Measurements from ENCODE around the gene SFT2D3. TPM values are rescaled to one million over a fixed set of nuclear protein-coding genes. Genes with fewer than 3 reads are reported as not detected.

The SFT2D3 gene, protein sequence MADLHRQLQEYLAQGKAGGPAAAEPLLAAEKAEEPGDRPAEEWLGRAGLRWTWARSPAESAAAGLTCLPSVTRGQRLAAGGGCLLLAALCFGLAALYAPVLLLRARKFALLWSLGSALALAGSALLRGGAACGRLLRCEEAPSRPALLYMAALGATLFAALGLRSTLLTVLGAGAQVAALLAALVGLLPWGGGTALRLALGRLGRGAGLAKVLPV
- total RNA-seq = 5.7 and 5.8 TPM in 2 replicates

DNA sequence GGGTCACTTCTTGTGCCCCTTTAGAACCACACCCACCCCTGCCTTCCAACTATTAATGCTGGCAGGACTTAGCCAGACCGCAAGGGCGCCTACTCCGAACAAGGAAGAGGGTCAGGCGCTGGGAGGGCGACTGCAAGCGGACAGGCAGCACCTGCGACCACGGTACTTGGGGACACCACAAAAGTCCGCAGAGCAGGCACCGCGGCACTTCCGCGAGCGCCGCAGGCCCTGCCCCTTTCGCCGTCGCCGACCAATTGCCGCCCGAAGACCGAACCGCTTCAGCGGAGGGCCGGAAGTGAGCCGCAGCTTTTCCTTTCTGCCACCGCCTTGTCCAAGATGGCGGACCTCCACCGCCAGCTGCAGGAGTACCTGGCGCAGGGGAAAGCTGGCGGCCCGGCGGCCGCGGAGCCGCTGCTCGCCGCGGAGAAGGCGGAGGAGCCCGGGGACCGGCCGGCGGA is at the start of gene SFT2D3:
Gene SFT2D3 (plus strand): TSS at position 305 of the 458 bp plus-strand sequence. CDS start 32 bp downstream, at position 337.
- intact Hi-C loops (cut with micrococcal nuclease) = loop anchor here (1.0 to 10.0 kb wide), 10 partner anchors 54 to 1044 kb away; partner anchors contain the start of genes ERCC3, GPR17, GYPC and IWS1

DNA sequence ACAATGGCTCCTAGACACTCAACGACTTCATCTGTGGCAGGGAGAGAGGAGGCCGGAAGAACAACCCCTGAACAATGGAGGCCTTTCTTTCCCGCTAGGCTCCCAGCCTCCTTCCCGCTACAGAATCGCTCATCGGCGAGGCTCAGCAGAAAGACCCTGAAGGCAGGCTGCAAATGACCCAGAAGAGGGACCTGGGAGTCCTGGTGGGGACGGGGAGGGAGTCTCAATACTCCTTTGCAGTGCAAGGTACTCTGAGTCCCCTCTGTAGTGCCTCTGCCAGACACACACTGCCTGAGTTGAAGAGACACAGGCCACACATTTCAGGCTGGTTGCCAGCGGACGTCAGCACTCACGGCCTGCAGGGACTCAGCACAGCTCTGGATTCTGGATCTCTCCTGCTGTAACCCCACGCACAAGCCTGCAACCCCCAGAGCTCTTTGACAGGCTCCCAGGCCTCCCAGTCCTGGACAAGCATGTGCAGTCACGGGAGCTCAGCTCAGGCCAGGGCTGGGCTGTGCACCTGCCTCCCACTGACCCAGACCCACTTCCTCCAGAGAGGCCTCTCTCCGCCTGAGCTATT is 49.2 kb upstream of the SFT2D3 start:
- intact Hi-C loops (cut with micrococcal nuclease) = no loop called here

DNA sequence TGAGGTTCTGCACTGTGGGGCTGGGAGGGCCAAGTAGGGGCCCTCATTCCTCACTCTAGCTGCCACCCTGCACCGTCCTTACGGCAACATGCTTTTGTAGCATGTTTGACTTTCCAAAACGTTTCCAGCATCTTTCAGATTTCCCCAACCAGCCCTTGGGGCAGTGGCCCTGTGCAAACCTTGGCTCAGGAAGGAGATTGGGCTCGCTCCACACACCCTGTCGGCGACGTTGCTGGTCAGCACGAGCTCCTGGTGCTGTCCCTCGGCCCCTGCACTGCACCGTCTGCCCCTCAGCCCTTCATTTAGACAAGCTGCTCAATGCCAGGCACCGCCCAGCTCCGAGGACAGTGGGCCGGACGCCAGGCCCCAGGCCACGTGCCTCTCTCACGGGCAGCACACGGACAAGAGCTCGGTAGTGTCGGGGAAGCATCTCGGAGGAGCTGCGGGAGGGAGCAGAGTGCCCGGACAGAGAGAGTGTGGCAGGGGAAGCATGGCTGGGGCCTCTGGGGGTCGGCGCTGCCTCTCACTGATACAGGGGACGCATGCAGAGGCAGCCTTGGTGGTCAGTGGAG is 48.4 kb upstream of the SFT2D3 start:
- intact Hi-C loops (cut with micrococcal nuclease) = no loop called here

DNA sequence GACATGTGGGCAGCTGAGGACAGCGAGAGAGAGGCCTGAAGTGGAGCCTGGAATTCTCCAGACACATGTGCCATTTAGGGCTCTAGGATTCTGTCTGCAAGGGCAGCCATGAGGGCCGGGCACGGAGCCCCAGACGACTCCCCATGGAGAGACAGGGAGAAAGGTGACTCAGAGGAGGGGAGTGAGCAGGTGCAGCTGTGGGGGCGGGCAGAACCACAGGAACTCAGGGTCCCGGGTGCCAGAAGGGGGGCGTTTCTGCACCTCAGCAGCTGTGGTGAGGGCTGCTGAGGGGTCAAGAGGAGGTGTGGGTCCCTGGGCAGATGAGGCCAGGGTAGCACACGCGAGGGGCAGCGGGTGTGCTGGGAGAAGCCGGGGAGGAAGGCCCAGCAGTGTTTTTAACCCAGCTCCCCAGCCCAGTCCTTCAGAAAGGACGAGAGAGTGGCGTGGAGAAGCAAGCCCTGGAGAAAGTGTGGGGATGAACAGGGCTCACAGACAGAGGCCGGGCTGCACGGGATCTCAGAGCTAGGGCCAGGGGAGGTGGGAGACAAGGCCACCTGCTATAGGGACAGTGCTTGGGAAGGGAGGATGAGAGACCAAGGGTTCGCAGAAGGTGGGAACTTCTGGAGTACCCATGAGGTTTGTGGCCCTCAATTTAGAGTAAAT is 47.7 kb upstream of the SFT2D3 start:
- intact Hi-C loops (cut with micrococcal nuclease) = no loop called here

DNA sequence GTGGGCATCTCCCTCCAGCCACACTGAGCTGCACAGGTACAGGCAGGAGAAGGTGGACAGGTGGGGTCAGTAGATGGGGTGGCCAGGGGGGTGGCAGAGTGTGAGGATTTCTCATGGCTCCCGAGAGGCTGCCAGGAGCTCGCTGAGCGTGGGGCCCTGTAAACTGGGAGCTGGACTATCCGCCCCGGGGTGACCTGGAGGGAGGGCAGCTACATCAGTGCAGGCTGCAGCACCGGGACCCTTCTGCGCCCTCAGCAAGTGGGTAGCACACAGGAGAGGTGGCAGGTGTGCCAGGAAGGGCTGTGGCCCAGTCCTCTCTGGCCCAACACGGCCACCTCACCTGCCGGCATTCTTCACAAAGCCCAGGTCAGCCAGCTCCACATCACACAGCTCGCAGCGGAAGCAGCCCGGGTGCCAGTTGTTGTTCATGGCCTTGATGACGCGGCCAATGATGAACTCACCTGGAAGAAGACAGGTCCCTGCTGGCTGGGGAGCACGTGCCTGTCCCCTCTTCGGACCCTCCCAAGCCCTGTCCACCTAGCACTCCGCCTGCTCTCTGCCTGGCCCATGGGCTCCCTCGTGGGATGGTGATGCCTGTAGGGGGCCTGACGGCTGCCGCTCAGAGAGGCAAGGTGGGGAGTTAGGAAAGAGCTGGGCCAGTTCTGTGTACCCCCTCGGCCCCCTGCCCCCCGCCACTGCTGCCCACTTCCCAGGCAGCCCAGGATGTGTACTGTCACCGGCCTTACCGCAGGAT is 47.0 kb upstream of the SFT2D3 start:
- intact Hi-C loops (cut with micrococcal nuclease) = no loop called here

DNA sequence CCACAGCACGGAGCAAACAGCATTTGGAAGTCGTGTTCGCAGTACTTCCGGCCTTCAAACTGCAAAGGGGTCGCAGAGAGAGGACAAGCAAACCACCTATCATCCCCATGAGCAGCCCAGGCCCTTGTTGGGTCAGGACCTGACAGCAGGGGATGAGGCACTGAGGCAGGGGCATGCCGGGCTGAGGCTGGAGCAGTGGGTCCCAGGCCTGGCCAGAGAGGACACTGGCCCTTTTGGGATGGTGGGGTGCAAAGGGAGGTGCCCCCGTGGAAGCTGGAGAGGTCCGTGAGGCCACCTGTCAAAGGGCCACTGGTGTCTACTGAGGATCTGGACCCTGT is 46.5 kb upstream of the SFT2D3 start:
- intact Hi-C loops (cut with micrococcal nuclease) = no loop called here

DNA sequence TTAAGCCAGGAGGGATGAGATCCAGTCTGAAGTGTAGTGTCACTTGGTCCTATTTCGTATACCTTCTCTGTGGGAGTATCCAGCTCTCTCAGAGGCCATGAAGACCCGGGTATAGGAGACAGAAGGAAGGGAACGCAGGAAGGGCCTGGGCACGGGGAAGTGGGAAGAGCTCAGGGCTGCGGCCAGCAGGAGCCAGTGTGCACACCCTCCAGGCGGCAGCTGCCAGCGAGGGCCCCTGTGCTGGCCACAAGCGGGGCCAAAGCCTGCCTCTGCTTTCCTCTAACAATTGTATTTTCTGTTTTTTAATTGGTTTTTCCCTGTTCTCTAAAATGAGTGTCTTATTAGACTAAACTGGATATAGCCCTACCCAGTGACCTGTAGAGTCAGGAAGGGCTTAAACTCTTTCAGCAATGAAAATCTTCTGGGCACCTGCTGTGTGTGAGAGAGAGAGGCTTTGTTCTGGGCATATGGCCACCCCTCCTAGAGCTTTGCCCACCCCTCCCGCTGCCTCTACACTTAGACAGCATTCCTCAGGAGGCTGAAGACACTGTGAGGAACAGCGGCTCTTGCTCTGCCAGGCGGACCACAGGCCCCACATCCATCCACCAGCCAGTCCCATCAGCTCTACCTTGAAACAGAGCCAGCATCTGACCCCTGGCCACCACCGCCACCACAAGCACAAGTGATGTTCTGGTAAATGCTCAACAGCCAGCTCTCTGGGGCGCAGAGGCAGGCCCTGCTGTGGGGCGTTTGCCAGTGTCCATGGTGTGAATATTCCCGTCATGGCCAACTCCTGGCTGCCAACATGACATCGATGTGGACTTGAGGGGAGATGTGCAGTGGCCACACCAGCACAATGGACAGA is 45.9 kb upstream of the SFT2D3 start:
- intact Hi-C loops (cut with micrococcal nuclease) = no loop called here

DNA sequence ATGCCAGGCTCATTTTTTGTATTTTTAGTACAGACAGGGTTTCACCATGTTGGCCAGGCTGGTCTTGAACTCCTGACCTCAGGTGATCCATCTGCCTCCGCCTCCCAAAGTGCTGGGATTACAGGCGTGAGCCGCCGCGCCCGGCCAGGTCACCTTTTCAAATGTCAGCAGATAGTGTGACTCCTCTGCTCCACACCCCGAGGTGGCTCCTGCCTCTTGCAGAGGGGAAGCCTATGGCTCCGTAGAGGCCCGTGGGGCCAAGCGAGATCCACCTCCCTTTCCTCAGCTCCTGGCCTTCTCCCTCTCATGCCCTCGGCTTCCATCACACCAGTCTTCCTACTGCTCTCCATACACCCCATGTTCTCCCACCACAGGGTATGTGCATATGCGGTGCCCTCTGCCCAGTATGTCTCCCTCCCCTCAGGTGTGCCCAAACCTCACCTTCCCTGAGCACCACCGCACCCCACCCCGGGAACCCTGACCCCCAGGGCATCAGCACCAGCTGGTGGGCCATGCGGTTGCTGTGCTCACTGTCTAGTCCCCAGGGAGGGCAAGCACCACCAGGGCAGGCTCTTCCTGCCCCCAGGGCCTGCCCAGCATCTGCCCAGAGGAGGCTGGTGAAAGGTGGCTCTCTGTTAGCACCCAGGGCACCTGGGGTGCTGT is 44.6 kb upstream of the SFT2D3 start:
- intact Hi-C loops (cut with micrococcal nuclease) = no loop called here

DNA sequence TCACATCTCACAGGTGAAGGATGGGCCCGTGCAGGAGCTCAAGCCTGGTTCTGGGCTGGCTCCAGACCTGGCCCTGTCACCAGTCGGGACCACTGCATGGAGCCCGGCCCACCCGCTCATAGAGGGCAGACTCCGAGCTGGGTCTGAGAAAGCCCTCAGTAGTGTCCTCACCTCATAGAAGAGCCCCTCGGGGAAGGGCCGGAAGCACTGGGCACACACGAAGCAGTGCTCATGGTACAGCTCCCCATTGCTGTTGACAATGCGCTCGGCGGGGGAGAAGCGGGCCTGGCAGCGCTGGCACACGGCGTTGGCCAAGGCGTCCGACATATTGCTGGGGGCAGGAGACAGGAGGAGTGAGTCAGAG is 44.1 kb upstream of the SFT2D3 start:
- intact Hi-C loops (cut with micrococcal nuclease) = no loop called here

DNA sequence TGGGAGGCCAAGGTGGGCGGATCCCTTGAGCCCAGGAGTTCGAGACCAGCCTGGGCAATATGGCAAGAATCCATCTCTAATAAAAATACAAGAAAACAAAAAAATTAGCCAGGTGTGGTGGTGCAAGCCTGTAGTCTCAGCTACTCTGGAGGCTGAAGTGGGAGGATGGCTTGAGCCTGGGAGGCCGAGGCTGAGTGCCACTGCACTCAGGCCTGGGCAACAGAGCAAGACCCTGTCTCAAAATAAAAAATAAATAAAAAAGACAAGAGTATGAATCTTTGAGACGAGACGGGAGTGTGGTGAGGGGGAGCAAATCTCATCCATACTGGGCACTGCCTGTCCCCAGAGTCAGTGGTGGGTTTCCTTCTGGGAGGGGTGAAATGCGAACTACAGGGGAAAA is 43.2 kb upstream of the SFT2D3 start:
- intact Hi-C loops (cut with micrococcal nuclease) = no loop called here

DNA sequence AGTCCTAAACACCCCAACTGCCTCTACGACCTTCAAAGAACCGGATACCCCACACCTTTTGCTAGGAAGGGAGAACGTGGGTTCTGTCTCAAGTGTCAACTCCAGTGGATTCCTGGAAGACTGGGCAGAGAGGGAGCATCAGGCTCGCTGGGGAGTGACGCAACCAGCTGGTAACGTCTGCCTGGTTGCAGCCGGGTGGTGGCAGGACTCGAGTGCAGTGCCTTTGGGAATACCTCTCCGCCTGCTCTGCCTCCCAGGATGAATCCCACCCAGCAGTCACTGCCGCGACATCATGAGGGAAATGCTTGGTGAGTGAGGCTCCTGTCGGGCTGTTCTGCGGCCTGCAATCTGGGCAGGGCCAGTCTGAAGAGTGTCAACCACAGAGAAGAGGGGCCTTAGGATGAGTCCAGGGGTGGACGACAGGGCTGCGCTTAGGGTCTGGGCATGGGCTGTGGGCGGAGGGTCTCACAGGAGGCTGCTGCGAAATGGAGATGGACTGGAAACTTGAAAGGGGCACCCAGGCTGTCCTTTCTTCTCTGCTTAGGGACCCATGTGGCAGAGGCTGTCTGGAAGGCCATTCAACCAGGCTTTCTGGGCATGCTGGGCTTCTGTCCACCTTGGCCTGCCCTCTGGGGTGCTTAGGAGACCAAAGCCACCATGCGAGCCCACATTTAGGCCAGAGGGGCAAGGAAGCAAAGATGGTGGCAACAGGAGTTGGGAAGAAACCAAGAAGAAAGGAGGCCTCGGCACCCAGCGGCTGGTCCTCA is 42.5 kb upstream of the SFT2D3 start:
- intact Hi-C loops (cut with micrococcal nuclease) = no loop called here

DNA sequence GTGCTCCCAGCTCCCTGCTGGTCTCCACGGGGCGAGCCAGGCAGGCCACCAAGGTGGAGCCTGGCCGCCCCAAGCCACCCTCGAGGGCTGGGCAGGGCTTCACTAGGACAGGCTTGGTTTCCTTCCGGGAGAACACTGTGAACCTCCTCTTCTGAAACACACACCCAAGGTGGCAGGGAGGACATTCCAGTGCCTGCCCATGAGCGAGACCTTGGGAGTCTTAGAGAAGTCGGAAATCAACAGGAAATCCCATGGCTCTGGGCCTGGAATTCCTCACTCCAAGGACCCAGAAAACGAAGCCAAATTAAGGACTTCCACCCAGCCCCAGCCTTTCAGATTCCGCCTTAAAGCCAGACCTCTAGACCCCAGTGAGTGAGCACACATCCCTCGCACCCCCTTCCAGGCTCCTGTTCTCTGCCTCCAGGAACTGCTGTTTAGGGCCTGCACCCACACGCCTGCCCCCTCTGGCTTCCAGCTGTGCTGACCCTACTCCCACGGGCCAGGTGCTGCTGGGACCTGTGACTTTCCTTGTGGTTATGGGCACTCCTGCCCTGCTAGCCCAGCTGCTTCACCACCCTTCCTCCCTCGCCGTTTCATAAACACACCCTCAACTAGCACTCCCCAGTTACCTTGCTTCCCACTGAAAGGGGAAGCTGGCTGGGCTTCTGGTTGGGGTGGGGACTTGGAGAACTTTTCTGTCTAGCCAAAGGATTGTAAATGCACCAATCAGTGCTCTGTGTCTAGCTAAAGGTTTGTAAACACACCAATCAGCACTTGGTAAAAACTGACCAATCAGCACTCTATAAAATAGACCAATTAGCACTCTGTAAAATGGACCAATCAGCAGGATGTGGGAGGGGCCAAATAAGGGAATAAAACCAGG is 41.6 kb upstream of the SFT2D3 start:
- intact Hi-C loops (cut with micrococcal nuclease) = no loop called here

DNA sequence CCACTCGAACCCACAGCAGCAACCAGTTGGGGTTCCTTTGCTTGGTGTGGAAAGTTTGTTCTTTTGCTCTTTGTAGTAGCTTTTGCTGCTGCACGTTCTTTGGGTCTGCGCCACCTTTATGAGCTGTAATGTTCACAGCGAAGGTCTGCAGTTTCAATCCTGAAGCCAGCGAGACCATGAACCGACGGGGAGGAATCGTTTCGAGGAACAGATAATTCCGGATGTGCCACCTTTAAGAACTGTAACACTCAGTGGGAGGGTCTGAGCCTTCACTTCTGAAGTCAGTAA is 41.1 kb upstream of the SFT2D3 start:
- intact Hi-C loops (cut with micrococcal nuclease) = no loop called here

DNA sequence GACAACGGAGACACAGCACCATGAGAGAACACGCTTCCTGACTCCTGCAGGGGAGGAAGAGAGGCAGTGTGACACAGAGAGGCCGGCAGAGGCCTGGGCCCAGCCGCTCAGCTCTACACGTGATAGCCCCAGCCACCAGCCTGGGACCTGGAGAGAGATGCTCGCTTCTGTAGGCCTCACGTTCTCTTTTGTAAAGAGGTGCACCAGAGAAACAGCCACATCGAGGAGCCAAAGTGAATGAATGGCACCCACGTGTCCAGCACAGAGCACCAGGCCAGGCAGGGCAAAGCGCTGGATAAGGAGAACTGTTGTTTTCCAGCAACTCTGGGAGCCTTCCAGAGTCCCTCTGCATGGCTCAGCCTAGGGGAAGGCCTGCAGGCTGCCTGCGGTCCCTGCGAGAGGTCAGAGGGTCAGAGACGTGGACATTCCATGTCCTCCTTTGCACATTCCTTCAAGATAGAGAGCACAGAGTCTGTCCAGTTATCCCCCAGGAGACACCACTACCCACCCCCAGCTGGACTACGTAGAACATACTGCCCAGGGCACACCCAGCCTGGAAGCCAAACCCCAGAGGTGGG is 40.1 kb upstream of the SFT2D3 start:
- intact Hi-C loops (cut with micrococcal nuclease) = no loop called here

DNA sequence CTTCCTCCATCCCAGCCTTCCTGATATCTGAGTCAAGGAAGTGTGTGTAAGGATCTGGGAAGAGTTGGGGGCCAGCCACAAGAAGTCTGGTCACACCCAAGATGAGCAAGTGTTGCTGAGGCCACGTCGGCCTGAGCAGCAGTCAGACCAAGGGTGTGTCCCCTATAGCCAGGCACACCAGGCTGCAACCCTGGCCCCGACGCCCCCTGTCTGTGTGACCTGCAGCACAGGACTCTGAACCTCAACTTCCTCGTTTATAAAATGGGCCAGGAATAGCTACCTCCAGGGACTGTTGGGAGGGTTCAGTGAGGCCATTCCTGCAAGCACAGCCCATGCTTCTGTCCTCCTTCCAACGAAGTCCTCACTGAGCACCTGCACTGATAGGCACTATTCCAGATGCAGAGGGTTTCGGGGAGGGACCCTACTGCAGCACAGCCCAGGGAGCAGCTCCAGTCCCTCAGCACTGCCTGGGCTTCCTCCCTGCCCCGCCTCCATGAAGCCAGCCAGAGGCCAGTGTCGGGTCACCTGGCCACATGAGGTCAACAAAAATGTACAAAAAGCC is 39.3 kb upstream of the SFT2D3 start:
- intact Hi-C loops (cut with micrococcal nuclease) = no loop called here

DNA sequence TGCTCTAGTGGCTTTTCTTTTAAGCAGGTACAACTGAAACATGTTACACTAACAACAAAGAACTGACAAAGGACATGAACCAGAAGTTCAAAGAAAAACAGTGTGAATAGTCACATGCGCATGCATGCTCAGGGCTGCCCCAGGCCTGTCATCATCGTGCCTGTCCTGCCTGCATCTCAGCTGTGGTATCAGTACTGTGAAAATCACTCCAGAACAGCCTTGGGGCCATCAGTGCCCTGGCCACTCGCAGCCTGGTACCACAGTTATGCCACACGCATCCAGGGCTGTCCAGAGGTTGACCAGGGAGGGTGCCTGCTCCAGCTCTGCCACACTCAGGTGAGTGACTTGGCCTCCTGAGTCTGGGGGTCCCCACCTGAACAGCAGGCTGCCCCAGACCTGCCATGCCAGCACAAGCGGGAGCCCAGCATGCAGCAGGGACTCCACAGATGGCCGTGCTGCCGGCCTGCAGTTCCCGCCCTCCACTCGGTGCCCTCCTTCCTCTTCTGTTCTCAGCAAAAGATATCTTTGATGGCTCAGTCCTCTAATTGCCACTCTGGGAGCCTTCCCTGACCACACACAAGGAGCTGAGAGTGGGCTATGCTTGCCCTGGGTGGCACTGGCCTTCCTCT is 38.2 kb upstream of the SFT2D3 start:
- intact Hi-C loops (cut with micrococcal nuclease) = no loop called here

DNA sequence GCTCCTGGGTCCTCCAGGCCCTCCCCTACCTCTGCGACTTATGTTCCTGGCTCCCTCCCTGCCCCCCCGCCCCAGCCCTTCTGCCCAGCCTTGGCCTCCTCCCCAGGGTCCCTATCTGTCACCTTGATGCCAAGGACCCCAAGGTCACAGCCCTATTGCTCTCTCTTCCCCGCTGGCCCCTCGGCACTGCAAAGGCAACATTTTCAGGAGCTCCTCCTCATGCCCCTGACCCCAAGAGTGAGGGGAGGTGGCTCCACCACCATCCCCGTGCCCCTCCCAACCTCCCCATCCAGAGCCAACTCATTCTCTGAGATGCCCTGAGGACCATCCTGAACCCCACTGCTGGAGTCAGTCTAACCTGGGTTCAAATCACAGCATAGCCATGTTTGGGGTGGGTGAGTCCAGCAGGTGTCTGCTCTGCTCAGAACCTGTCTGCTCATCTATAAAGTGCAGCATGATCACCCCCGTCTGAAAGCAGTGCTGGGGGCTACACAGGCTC is 37.7 kb upstream of the SFT2D3 start:
- intact Hi-C loops (cut with micrococcal nuclease) = no loop called here

Data from T-helper 1 cell treated with Interleukin-12 subunit alpha and Interleukin-12 subunit beta and Interleukin-4 antibody, amounts not matched to agents 30 ng/mL and 1 ng/mL, for 36 hours (primary cell).